HAP-1 (cell line): Measurements from ENCODE around the gene HYKK.
"Not testable (repeated sequence)": the region's sequence is repeated elsewhere in the genome, so short reads cannot be mapped to it uniquely, and the experiment has no call there.

Experiments
- DNase-seq, 2 experiments: peaks; one replicate each; pipeline ENCODE4 v3.0.0-alpha.2; 2016 to 2020; ENCODE audit warnings: low spot score in 2 of 2
- H3K27me3 ChIP-seq: fragments of 250-450 bp; sonication (Bioruptor Pico); 2 replicates; pipeline ENCODE4 v1.5.1; 2020; ENCODE audit warnings: low read depth, mild to moderate bottlenecking, moderate library complexity
- H3K36me3 ChIP-seq: fragments of 250-450 bp; sonication (Bioruptor Pico); replicated peaks from 2 replicates; pipeline ENCODE4 v1.5.1; 2020; ENCODE audit warnings: mild to moderate bottlenecking
- H3K4me1 ChIP-seq: fragments of 250-450 bp; sonication (Bioruptor Pico); 2 replicates; pipeline ENCODE4 v1.5.1; 2020; ENCODE audit warnings: mild to moderate bottlenecking
- H3K4me3 ChIP-seq: fragments of 250-450 bp; sonication (Bioruptor Pico); 2 replicates; pipeline ENCODE4 v1.5.1; 2020; ENCODE audit warnings: mild to moderate bottlenecking, moderate library complexity
- H3K9me3 ChIP-seq: fragments of 250-450 bp; sonication (Bioruptor Pico); 2 replicates; pipeline ENCODE4 v1.5.1; 2020; ENCODE audit warnings: mild to moderate bottlenecking, moderate library complexity
- in situ Hi-C: fragments of 300-500 bp; cut with MboI; formaldehyde crosslinking; loops from 3 replicates; pipeline ENCODE4 v1.14.3; 2020; ENCODE audit warnings: low sequenced_read_pairs, inconsistent platforms, mixed read lengths

The HYKK gene

GRCh38 chr15:78520035-78520434 is 12.7 kb downstream of the HYKK start:
- H3K4me3 ChIP-seq, H3K27me3 ChIP-seq, DNase-seq, H3K4me1 ChIP-seq, H3K36me3 ChIP-seq, in situ Hi-C loops: not testable (repeated sequence)
- H3K9me3 ChIP-seq = peaks cover 12% of the 10 kb centered on the region

- no peaks in the 10 kb centered on the region for H3K36me3 ChIP-seq
- no peaks in the 10 kb centered on the region for H3K27me3 ChIP-seq
- no peaks in the 10 kb centered on the region for H3K4me1 ChIP-seq
- in situ Hi-C loops = no loop called here
- no peak for DNase-seq
- H3K9me3 ChIP-seq = peaks cover 12% of the 10 kb centered on the region
- H3K4me3 ChIP-seq = no peak overlapping the region
Measured at GRCh38 chr15:78524230-78524629, 16.9 kb downstream of the HYKK start.

- H3K4me3 ChIP-seq = no peak overlapping the region
- DNase-seq = no peak
- in situ Hi-C loops = no loop called here
- H3K4me1 ChIP-seq = no peaks in the 10 kb centered on the region
- H3K9me3 ChIP-seq = peaks cover 12% of the 10 kb centered on the region
- H3K36me3 ChIP-seq = no peaks in the 10 kb centered on the region
- H3K27me3 ChIP-seq = no peaks in the 10 kb centered on the region
Measured at GRCh38 chr15:78527325-78527724, 19.9 kb downstream of the HYKK start.

- H3K4me3 ChIP-seq = no peak overlapping the region
- DNase-seq = no peak
- in situ Hi-C loops = no loop called here
Measured at GRCh38 chr15:78533331-78533730, 26.0 kb downstream of the HYKK start.

GRCh38 chr15:78536134-78536533 is 28.8 kb downstream of the HYKK start:
- Histone ChIP-seq H3K27me3 (no peaks in the 10 kb centered on the region), H3K36me3 (peaks cover 3% of the 10 kb centered on the region), H3K4me3 (no peak overlapping the region), H3K9me3 (no peaks in the 10 kb centered on the region), H3K4me1 (peaks cover 4% of the 10 kb centered on the region; the same call in 1 of the 2 replicates)
- DNase-seq = no peak
- in situ Hi-C loops = no loop called here

More at GRCh38 chr15:78533331-78533730, 26.0 kb downstream of the HYKK start:
- Histone ChIP-seq H3K4me1 (no peaks in the 10 kb centered on the region), H3K36me3 (no peaks in the 10 kb centered on the region), H3K27me3 (no peaks in the 10 kb centered on the region), H3K9me3 (no peaks in the 10 kb centered on the region)

GRCh38 chr15:78537266-78537905 is 30.0 kb downstream of the HYKK start:
- Histone ChIP-seq H3K27me3 (no peaks in the 10 kb centered on the region), H3K9me3 (no peaks in the 10 kb centered on the region), H3K4me1 (peaks cover 12% of the 10 kb centered on the region), H3K4me3 (no peak overlapping the region), H3K36me3 (peaks cover 12% of the 10 kb centered on the region)
- no peak for DNase-seq
- in situ Hi-C loops = no loop called here

GRCh38 chr15:78538358-78538757 is 31.0 kb downstream of the HYKK start:
- Histone ChIP-seq H3K4me1 (peaks cover 12% of the 10 kb centered on the region), H3K27me3 (no peaks in the 10 kb centered on the region), H3K4me3 (no peak overlapping the region), H3K36me3 (peaks cover 21% of the 10 kb centered on the region), H3K9me3 (no peaks in the 10 kb centered on the region)
- in situ Hi-C loops = no loop called here
- no peak for DNase-seq

- DNase-seq, H3K9me3 ChIP-seq, in situ Hi-C loops, H3K27me3 ChIP-seq: not testable (repeated sequence)
- Histone ChIP-seq H3K4me1 (peaks cover 12% of the 10 kb centered on the region), H3K4me3 (peak overlapping the region; percentile 100), H3K36me3 (peaks cover 33% of the 10 kb centered on the region)
Measured at GRCh38 chr15:78539464-78540140, 32.2 kb downstream of the HYKK start.

- peak within 1 kb of the TSS; percentile 100 for H3K4me3 ChIP-seq
- H3K36me3 ChIP-seq = peaks cover 40% of the 10 kb centered on the region
- H3K9me3 ChIP-seq = no peaks in the 10 kb centered on the region
- H3K4me1 ChIP-seq = peaks cover 19% of the 10 kb centered on the region
- H3K27me3 ChIP-seq = no peaks in the 10 kb centered on the region
- DNase-seq = peak; percentile 89 to 99
- in situ Hi-C loops = no loop called here
Measured at GRCh38 chr15:78540141-78540870, 32.9 kb downstream of the HYKK start, which contains the start of gene PSMA4. PSMA4 (plus strand) TSS chr15:78540444; CDS start chr15:78541928, 1,484 bp downstream.

GRCh38 chr15:78540871-78541743 is 33.7 kb downstream of the HYKK start:
- Histone ChIP-seq H3K9me3 (no peaks in the 10 kb centered on the region), H3K4me1 (peaks cover 24% of the 10 kb centered on the region), H3K4me3 (peak overlapping the region; percentile 100), H3K27me3 (no peaks in the 10 kb centered on the region), H3K36me3 (peaks cover 48% of the 10 kb centered on the region)
- in situ Hi-C loops = no loop called here
- DNase-seq = no peak

GRCh38 chr15:78541744-78542034 is 34.3 kb downstream of the HYKK start:
- Histone ChIP-seq H3K9me3 (no peaks in the 10 kb centered on the region), H3K4me3 (peak overlapping the region; percentile 100), H3K27me3 (no peaks in the 10 kb centered on the region), H3K36me3 (peaks cover 54% of the 10 kb centered on the region), H3K4me1 (peaks cover 24% of the 10 kb centered on the region)
- in situ Hi-C loops = no loop called here
- no peak for DNase-seq

- peaks cover 64% of the 10 kb centered on the region for H3K36me3 ChIP-seq
- in situ Hi-C loops = no loop called here
- no peak for DNase-seq
Measured at GRCh38 chr15:78542647-78543046, 35.3 kb downstream of the HYKK start.

GRCh38 chr15:78550194-78550593 is 42.8 kb downstream of the HYKK start:
- no peak for DNase-seq
- Histone ChIP-seq H3K27me3 (no peaks in the 10 kb centered on the region), H3K36me3 (peaks cover 65% of the 10 kb centered on the region), H3K4me1 (peaks cover 6% of the 10 kb centered on the region), H3K4me3 (no peak overlapping the region), H3K9me3 (no peaks in the 10 kb centered on the region)
- in situ Hi-C loops = no loop called here

More at GRCh38 chr15:78542647-78543046, 35.3 kb downstream of the HYKK start:
- H3K4me3 ChIP-seq = no peak overlapping the region
- no peaks in the 10 kb centered on the region for H3K27me3 ChIP-seq
- H3K9me3 ChIP-seq = no peaks in the 10 kb centered on the region
- H3K4me1 ChIP-seq = peaks cover 24% of the 10 kb centered on the region
